ENCODE results near the gene FOXC2.

FOXC2 gene

GRCh38 chr16:86573646-86574508, 7.2 kb downstream of the FOXC2 start:
- DNase-seq (ENCODE audit: low read depth, low spot score), result no peak

- no peak for DNase-seq (ENCODE audit: low read depth, low spot score)
Measured at GRCh38 chr16:86574646-86575045, 8.0 kb downstream of the FOXC2 start.

GRCh38 chr16:86575095-86575685, 8.6 kb downstream of the FOXC2 start:
- no peak for DNase-seq (ENCODE audit: low read depth, low spot score)

- no peak for DNase-seq (ENCODE audit: low read depth, low spot score)
Measured at GRCh38 chr16:86575754-86576557, 9.3 kb downstream of the FOXC2 start.

GRCh38 chr16:86576591-86577313, 10.1 kb downstream of the FOXC2 start:
- DNase-seq (ENCODE audit: low read depth, low spot score), result no peak

GRCh38 chr16:86577314-86577971, 10.8 kb downstream of the FOXC2 start:
- DNase-seq (ENCODE audit: low read depth, low spot score), result no peak

GRCh38 chr16:86578061-86578599, 11.5 kb downstream of the FOXC2 start, which contains the start of gene FOXL1:
FOXL1 (plus strand) TSS chr16:86578549; CDS start chr16:86578724, 175 bp downstream.
- DNase-seq (ENCODE audit: low read depth, low spot score), result no peak

- no peak for DNase-seq (ENCODE audit: low read depth, low spot score)
Measured at GRCh38 chr16:86578611-86579267, 12.1 kb downstream of the FOXC2 start.

- DNase-seq (ENCODE audit: low read depth, low spot score), result no peak
Measured at GRCh38 chr16:86579268-86580062, 12.8 kb downstream of the FOXC2 start.

- DNase-seq (ENCODE audit: low read depth, low spot score), result no peak
Measured at GRCh38 chr16:86580063-86580790, 13.6 kb downstream of the FOXC2 start.

- DNase-seq (ENCODE audit: low read depth, low spot score), result no peak
Measured at GRCh38 chr16:86580791-86581170, 14.2 kb downstream of the FOXC2 start.

GRCh38 chr16:86581458-86581857, 14.8 kb downstream of the FOXC2 start:
- DNase-seq (ENCODE audit: low read depth, low spot score), result no peak

- no peak for DNase-seq (ENCODE audit: low read depth, low spot score)
Measured at GRCh38 chr16:86584071-86584685, 17.5 kb downstream of the FOXC2 start.

GRCh38 chr16:86584726-86585721, 18.4 kb downstream of the FOXC2 start:
- no peak for DNase-seq (ENCODE audit: low read depth, low spot score)

GRCh38 chr16:86585821-86586611, 19.4 kb downstream of the FOXC2 start:
- no peak for DNase-seq (ENCODE audit: low read depth, low spot score)

GRCh38 chr16:86587487-86587886, 20.9 kb downstream of the FOXC2 start:
- no peak for DNase-seq (ENCODE audit: low read depth, low spot score)
